Nephron (organoid): ENCODE data around the gene ZYX.

ENCODE experiments used
- H3K27ac Mint-ChIP-seq, 3 experiments: 2 replicates each; pipeline ENCODE4 v1.8.0; 2020; ENCODE audit warnings: mixed read lengths in 3 of 3, mild to moderate bottlenecking in 2 of 3, moderate library complexity in 1 of 3
- H3K27me3 Mint-ChIP-seq: 2 replicates; pipeline ENCODE4 v1.8.0; 2021; ENCODE audit warnings: low read depth, mild to moderate bottlenecking, moderate library complexity, mixed read lengths
- H3K36me3 Mint-ChIP-seq: 2 replicates; pipeline ENCODE4 v1.8.0; 2020; ENCODE audit warnings: low read depth, mixed read lengths
- H3K4me1 Mint-ChIP-seq: 2 replicates; pipeline ENCODE4 v1.8.0; 2020; ENCODE audit warnings: mixed read lengths
- H3K4me3 Mint-ChIP-seq, 3 experiments: 2 replicates each; pipeline ENCODE4 v1.8.0; 2020; ENCODE audit warnings: mild to moderate bottlenecking in 3 of 3, mixed read lengths in 3 of 3, moderate library complexity in 2 of 3
- H3K9me3 Mint-ChIP-seq: 2 replicates; pipeline ENCODE4 v1.8.0; 2020; ENCODE audit warnings: mixed read lengths
- TF ChIP-seq, protein P1 (sequence below), 3 experiments: fragments of 200-600 bp; sonication (generic); IDR thresholded peaks; one replicate each; pipeline ENCODE4 v1.5.0; 2021; ENCODE audit warnings: antibody characterized with exemption in 3 of 3; ENCODE audit not compliant: unreplicated experiment in 3 of 3

ZYX gene

DNA sequence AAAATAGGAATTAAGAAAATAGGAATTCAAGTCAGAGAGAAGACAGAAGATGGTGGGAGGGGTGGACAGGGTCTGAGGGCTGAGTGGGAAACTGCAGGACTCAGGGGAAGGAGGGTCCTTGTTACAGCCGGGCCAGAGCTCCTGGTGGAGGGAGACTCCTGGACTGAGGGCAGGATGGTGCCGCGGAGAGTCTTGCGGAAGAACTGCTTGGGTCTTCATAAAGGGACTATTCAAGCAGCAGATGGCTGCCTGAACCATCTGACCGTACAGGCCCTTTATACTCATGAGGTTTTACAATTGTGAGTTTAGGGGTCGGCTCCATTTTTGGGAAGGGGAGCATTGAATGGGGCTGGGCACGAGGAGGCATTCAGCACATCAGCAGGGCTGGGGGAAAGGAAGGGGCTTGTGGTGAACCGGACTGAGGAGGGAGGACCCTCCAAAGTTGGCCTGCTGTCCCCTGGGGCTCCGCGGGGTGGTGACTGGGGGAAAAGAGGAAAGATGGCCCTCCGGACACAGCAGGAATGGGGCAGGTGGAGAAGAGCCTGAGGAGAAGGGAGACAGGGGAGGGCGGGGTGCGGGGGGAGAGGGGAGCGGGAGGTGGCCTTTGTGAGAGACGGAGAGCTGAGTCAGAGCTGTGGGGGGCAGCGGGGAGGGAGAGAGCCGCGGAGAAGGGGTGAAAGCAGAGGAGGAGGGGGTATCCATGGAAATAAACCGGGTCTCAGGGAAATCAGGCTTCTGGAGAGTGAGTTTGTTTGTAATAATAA is 20.2 kb upstream of the ZYX start:
- TF ChIP-seq, protein P1, sequence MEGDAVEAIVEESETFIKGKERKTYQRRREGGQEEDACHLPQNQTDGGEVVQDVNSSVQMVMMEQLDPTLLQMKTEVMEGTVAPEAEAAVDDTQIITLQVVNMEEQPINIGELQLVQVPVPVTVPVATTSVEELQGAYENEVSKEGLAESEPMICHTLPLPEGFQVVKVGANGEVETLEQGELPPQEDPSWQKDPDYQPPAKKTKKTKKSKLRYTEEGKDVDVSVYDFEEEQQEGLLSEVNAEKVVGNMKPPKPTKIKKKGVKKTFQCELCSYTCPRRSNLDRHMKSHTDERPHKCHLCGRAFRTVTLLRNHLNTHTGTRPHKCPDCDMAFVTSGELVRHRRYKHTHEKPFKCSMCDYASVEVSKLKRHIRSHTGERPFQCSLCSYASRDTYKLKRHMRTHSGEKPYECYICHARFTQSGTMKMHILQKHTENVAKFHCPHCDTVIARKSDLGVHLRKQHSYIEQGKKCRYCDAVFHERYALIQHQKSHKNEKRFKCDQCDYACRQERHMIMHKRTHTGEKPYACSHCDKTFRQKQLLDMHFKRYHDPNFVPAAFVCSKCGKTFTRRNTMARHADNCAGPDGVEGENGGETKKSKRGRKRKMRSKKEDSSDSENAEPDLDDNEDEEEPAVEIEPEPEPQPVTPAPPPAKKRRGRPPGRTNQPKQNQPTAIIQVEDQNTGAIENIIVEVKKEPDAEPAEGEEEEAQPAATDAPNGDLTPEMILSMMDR (IDR thresholded peaks at IDR 0.05; ENCODE audit: unreplicated experiment in 3 of 3) = no peak
- H3K9me3 Mint-ChIP-seq = no peaks in the 10 kb centered on the region

DNA sequence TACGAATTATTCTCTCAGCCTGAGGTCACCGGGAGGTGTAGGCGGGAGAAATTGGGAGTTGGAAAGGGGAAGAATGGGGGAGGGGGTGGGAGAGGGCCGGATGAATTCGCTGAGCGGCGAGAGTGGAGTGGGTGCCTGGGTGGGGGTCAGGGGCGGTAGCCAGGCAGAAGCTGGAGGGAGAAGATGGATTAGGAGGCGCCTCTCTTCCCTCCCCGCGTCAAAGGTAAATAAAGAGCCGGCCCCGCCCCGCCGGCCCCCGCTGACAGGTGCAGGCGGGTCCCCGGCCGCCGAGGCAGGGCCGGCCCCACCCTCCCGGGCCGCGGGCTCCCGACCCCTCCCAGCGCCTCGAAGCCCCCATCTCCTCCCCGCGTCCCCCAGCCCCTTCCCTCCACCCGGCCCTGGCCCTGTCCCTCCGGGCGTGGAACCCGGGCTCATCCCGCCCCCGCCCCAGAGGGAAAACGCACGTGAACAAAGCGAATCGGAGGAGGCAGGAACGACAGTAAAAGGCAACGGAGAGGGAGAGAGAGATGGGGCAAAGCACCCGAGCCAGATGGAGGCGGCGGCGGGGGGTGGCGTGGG is 19.5 kb upstream of the ZYX start:
- no peaks in the 10 kb centered on the region for H3K9me3 Mint-ChIP-seq
- no peak overlapping the region for H3K27ac Mint-ChIP-seq
- H3K27me3 Mint-ChIP-seq = peaks cover 82% of the 10 kb centered on the region
- peaks cover 11% of the 10 kb centered on the region for H3K36me3 Mint-ChIP-seq
- peak overlapping the region; percentile 78 to 86 (median 84) for H3K4me3 Mint-ChIP-seq
- TF ChIP-seq, protein P1 (IDR thresholded peaks at IDR 0.05; ENCODE audit: unreplicated experiment in 3 of 3) = no peak
- H3K4me1 Mint-ChIP-seq = peaks cover 5% of the 10 kb centered on the region

More for the DNA sequence above, 20.2 kb upstream of the ZYX start:
- Mint-ChIP-seq H3K36me3 (peaks cover 11% of the 10 kb centered on the region), H3K4me3 (peak overlapping the region; percentile 78 to 81 (median 81)), H3K27ac (no peak overlapping the region), H3K27me3 (peaks cover 78% of the 10 kb centered on the region), H3K4me1 (peaks cover 5% of the 10 kb centered on the region)

- H3K9me3 Mint-ChIP-seq = no peaks in the 10 kb centered on the region
Observed at GRCh38 chr7:143362131-143363015, 18.8 kb upstream of the ZYX start, which contains the start of gene FAM131B. Gene FAM131B (minus strand): TSS chr7:143362713. CDS start chr7:143362603, 110 bp downstream.

GRCh38 chr7:143363016-143363937 is 17.9 kb upstream of the ZYX start:
- Mint-ChIP-seq H3K9me3 (no peaks in the 10 kb centered on the region), H3K36me3 (peaks cover 5% of the 10 kb centered on the region)
- TF ChIP-seq, protein P1 (IDR thresholded peaks at IDR 0.05; ENCODE audit: unreplicated experiment in 3 of 3) = no peak

More at GRCh38 chr7:143362131-143363015, 18.8 kb upstream of the ZYX start, which contains the start of gene FAM131B:
- Mint-ChIP-seq H3K4me3 (peak within 1 kb of the TSS; percentile 82 to 86 (median 84)), H3K27me3 (peaks cover 82% of the 10 kb centered on the region), H3K36me3 (peaks cover 7% of the 10 kb centered on the region), H3K4me1 (peaks cover 5% of the 10 kb centered on the region), H3K27ac (peak within 1 kb of the TSS in 1 of 3 experiments; percentile 1)
- TF ChIP-seq, protein P1 (IDR thresholded peaks at IDR 0.05; ENCODE audit: unreplicated experiment in 3 of 3) = no peak

GRCh38 chr7:143367972-143368371 is 13.2 kb upstream of the ZYX start:
- Mint-ChIP-seq H3K9me3 (no peaks in the 10 kb centered on the region), H3K4me1 (peaks cover 13% of the 10 kb centered on the region), H3K27ac (peak overlapping the region in 1 of 3 experiments; percentile 76), H3K27me3 (peaks cover 35% of the 10 kb centered on the region), H3K4me3 (no peak overlapping the region), H3K36me3 (no peaks in the 10 kb centered on the region)
- TF ChIP-seq, protein P1 (IDR thresholded peaks at IDR 0.05; ENCODE audit: unreplicated experiment in 3 of 3) = no peak

More at GRCh38 chr7:143363016-143363937, 17.9 kb upstream of the ZYX start:
- H3K4me3 Mint-ChIP-seq = peak overlapping the region; percentile 68 to 82 (median 70)
- peak overlapping the region in 1 of 3 experiments; percentile 1 for H3K27ac Mint-ChIP-seq
- H3K4me1 Mint-ChIP-seq = peaks cover 5% of the 10 kb centered on the region
- H3K27me3 Mint-ChIP-seq = peaks cover 75% of the 10 kb centered on the region
